Measurements from ENCODE around the gene LARGE1.

The LARGE1 gene

DNA sequence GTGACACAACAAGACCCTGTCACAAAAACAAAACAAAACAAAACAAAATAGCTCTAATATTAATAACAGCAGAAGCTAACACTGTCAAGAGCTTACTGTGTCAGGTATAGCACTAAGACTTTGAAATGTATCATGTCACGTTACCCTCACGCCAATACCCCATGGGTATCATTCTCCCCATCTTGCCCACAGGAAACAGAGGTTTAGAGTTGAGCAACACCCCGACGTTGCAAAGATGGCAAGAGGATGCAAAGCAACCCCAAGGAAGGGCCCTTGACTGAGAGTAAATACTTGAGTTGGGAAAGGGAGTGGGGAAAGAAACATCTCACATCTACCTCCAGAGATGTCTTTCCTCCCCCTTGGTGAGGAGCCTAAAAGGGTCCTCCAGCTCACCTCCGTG, 366.8 kb downstream of the LARGE1 start:
- H3K27me3 ChIP-seq (ENCODE audit: insufficient read depth, low read length), result no peaks in the 10 kb centered on the region
- no peaks in the 10 kb centered on the region for H3F3A ChIP-seq (ENCODE audit: insufficient read depth, low read length)
- H2AFZ ChIP-seq (ENCODE audit: low read length), result no peak overlapping the region
- H4K20me1 ChIP-seq (ENCODE audit: insufficient read depth, low read length), result no peaks in the 10 kb centered on the region
- no peak overlapping the region for H3K27ac ChIP-seq (ENCODE audit: low read depth, low read length, poor library complexity, severe bottlenecking)
- no peaks in the 10 kb centered on the region for H3K36me3 ChIP-seq (ENCODE audit: insufficient read depth, low read length)
- no peaks in the 10 kb centered on the region for H3K4me1 ChIP-seq (ENCODE audit: insufficient read depth, low read length, severe bottlenecking)
- no peaks in the 10 kb centered on the region for H3K9me2 ChIP-seq (ENCODE audit: low read depth, low read length)
- H3K4me3 ChIP-seq (ENCODE audit: low read depth, low read length, poor library complexity, severe bottlenecking), result no peak overlapping the region
- no peak overlapping the region for H3K4me2 ChIP-seq (ENCODE audit: low read length)
- H3K79me2 ChIP-seq (ENCODE audit: insufficient read depth, low read length), result no peaks in the 10 kb centered on the region
- no peaks in the 10 kb centered on the region for H3K9me3 ChIP-seq (ENCODE audit: low read length)
- H3K9ac ChIP-seq (ENCODE audit: low read length), result no peak overlapping the region
- no peak for TF ChIP-seq EZH2 (IDR thresholded peaks at IDR 0.05; ENCODE audit: borderline replicate concordance, low read length)
- TF ChIP-seq, protein P1, sequence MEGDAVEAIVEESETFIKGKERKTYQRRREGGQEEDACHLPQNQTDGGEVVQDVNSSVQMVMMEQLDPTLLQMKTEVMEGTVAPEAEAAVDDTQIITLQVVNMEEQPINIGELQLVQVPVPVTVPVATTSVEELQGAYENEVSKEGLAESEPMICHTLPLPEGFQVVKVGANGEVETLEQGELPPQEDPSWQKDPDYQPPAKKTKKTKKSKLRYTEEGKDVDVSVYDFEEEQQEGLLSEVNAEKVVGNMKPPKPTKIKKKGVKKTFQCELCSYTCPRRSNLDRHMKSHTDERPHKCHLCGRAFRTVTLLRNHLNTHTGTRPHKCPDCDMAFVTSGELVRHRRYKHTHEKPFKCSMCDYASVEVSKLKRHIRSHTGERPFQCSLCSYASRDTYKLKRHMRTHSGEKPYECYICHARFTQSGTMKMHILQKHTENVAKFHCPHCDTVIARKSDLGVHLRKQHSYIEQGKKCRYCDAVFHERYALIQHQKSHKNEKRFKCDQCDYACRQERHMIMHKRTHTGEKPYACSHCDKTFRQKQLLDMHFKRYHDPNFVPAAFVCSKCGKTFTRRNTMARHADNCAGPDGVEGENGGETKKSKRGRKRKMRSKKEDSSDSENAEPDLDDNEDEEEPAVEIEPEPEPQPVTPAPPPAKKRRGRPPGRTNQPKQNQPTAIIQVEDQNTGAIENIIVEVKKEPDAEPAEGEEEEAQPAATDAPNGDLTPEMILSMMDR (IDR thresholded peaks at IDR 0.05; ENCODE audit: low read length), result no peak

DNA sequence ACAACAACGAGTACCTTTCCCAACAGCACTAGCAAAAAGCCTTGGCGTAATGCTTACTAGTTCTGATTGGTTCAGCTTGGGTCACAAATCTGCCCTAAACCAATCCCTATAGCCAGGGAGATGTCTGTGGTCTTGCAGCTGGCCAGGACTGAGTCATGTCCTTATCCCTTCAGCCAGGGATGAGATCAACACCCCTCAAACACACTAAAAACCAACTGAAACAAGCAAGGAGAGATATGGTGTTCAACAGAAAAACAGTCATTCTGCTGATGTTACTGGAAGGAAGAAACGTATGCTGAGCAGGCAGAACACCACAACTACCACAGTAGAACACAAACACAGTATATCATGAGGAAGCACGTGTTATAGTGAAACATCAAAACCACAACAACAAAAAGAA, 375.6 kb downstream of the LARGE1 start:
- no peaks in the 10 kb centered on the region for H3K9me2 ChIP-seq (ENCODE audit: low read depth, low read length)
- H3K9me3 ChIP-seq (ENCODE audit: low read length), result no peaks in the 10 kb centered on the region
- no peak overlapping the region for H3K4me3 ChIP-seq (ENCODE audit: low read depth, low read length, poor library complexity, severe bottlenecking)
- H3K9ac ChIP-seq (ENCODE audit: low read length), result no peak overlapping the region
- no peaks in the 10 kb centered on the region for H3F3A ChIP-seq (ENCODE audit: insufficient read depth, low read length)
- no peak overlapping the region for H3K4me2 ChIP-seq (ENCODE audit: low read length)
- no peaks in the 10 kb centered on the region for H4K20me1 ChIP-seq (ENCODE audit: insufficient read depth, low read length)
- H3K4me1 ChIP-seq (ENCODE audit: insufficient read depth, low read length, severe bottlenecking), result no peaks in the 10 kb centered on the region
- no peak overlapping the region for H3K27ac ChIP-seq (ENCODE audit: low read depth, low read length, poor library complexity, severe bottlenecking)
- H3K36me3 ChIP-seq (ENCODE audit: insufficient read depth, low read length), result no peaks in the 10 kb centered on the region
- H3K79me2 ChIP-seq (ENCODE audit: insufficient read depth, low read length), result no peaks in the 10 kb centered on the region
- TF ChIP-seq EZH2 (IDR thresholded peaks at IDR 0.05; ENCODE audit: borderline replicate concordance, low read length), result no peak
- TF ChIP-seq, protein P1 (IDR thresholded peaks at IDR 0.05; ENCODE audit: low read length), result no peak
- no peaks in the 10 kb centered on the region for H3K27me3 ChIP-seq (ENCODE audit: insufficient read depth, low read length)
- no peak overlapping the region for H2AFZ ChIP-seq (ENCODE audit: low read length)

DNA sequence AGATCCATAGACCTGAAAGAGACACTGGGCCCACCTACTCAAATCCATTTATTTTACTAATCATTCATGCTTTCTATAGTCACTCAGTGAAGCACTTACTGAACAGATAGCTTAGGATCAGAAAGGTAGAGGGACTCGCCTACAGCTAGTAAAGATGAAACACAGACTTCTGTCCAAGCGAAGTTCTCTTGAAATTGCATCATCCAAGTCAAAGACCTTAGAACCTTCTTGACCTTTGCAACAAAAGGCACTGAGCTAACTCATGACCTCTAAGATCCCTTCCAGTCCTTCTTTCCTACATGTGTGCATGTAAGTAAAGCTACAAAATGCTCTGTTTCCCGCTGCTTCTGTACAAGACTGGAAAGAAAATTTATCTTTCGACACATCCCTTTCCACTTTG, 377.6 kb downstream of the LARGE1 start:
- Histone ChIP-seq H3K9ac (ENCODE audit: low read length) (no peak overlapping the region), H3K36me3 (ENCODE audit: insufficient read depth, low read length) (no peaks in the 10 kb centered on the region), H3K4me3 (ENCODE audit: low read depth, low read length, poor library complexity, severe bottlenecking) (no peak overlapping the region), H2AFZ (ENCODE audit: low read length) (no peak overlapping the region), H3K9me3 (ENCODE audit: low read length) (no peaks in the 10 kb centered on the region), H4K20me1 (ENCODE audit: insufficient read depth, low read length) (no peaks in the 10 kb centered on the region), H3K79me2 (ENCODE audit: insufficient read depth, low read length) (no peaks in the 10 kb centered on the region), H3K27ac (ENCODE audit: low read depth, low read length, poor library complexity, severe bottlenecking) (no peak overlapping the region), H3F3A (ENCODE audit: insufficient read depth, low read length) (no peaks in the 10 kb centered on the region), H3K9me2 (ENCODE audit: low read depth, low read length) (no peaks in the 10 kb centered on the region), H3K27me3 (ENCODE audit: insufficient read depth, low read length) (no peaks in the 10 kb centered on the region), H3K4me2 (ENCODE audit: low read length) (no peak overlapping the region), H3K4me1 (ENCODE audit: insufficient read depth, low read length, severe bottlenecking) (no peaks in the 10 kb centered on the region)
- TF ChIP-seq, protein P1 (IDR thresholded peaks at IDR 0.05; ENCODE audit: low read length), result no peak
- TF ChIP-seq EZH2 (IDR thresholded peaks at IDR 0.05; ENCODE audit: borderline replicate concordance, low read length), result no peak
